NCI-H510A treated with DMSO at 0.1 percent for 48 hours (cell line): Measurements from ENCODE around the gene KIF20B.
A peak's percentile ranks its signal among the peaks of the same experiment; 100 is the strongest.
"Not testable (repeated sequence)": the region's sequence is repeated elsewhere in the genome, so short reads cannot be mapped to it uniquely, and the experiment has no call there.

Experiments used
- DNase-seq: peaks from one replicate; lab custom pipeline; 2025; lab: John Stamatoyannopoulos, UW

Gene KIF20B

GRCh38 chr10:89692416-89692815 lies 9.0 kb upstream of the KIF20B start:
- no peak for DNase-seq

GRCh38 chr10:89693176-89693575 lies 8.2 kb upstream of the KIF20B start:
- no peak for DNase-seq

GRCh38 chr10:89695307-89695706 lies 6.1 kb upstream of the KIF20B start:
- DNase-seq, result no peak

- DNase-seq, result no peak
Measured at GRCh38 chr10:89697946-89698345, 3.4 kb upstream of the KIF20B start.

- no peak for DNase-seq
Measured at GRCh38 chr10:89699581-89700064, 1.8 kb upstream of the KIF20B start.

GRCh38 chr10:89700923-89701241 lies 508 bp upstream of the KIF20B start:
- DNase-seq, result no peak

- DNase-seq, result peak; percentile 37
Measured at GRCh38 chr10:89702121-89702480, 711 bp downstream of the KIF20B start.

GRCh38 chr10:89705466-89705865 lies 4.1 kb downstream of the KIF20B start:
- no peak for DNase-seq

- DNase-seq, result no peak
Measured at GRCh38 chr10:89706011-89706410, 4.6 kb downstream of the KIF20B start.

GRCh38 chr10:89707372-89707771 lies 6.0 kb downstream of the KIF20B start:
- no peak for DNase-seq

- DNase-seq, result no peak
Measured at GRCh38 chr10:89710753-89711152, 9.4 kb downstream of the KIF20B start.

- no peak for DNase-seq
Measured at GRCh38 chr10:89734616-89735015, 33.2 kb downstream of the KIF20B start.

GRCh38 chr10:89738551-89739209 lies 37.3 kb downstream of the KIF20B start:
- no peak for DNase-seq

- DNase-seq, result no peak
Measured at GRCh38 chr10:89741126-89741762, 39.9 kb downstream of the KIF20B start.

- DNase-seq, result no peak
Measured at GRCh38 chr10:89744026-89744425, 42.6 kb downstream of the KIF20B start.

- DNase-seq, result no peak
Measured at GRCh38 chr10:89745903-89746302, 44.5 kb downstream of the KIF20B start.

- no peak for DNase-seq
Measured at GRCh38 chr10:89750441-89750840, 49.1 kb downstream of the KIF20B start.

GRCh38 chr10:89755374-89755773 lies 54.0 kb downstream of the KIF20B start:
- DNase-seq, result no peak

- DNase-seq, result no peak
Measured at GRCh38 chr10:89759531-89759930, 58.1 kb downstream of the KIF20B start.

GRCh38 chr10:89763671-89764070 lies 62.3 kb downstream of the KIF20B start:
- not testable (repeated sequence) for DNase-seq

- DNase-seq, result no peak
Measured at GRCh38 chr10:89771684-89772083, 70.3 kb downstream of the KIF20B start.

- no peak for DNase-seq
Measured at GRCh38 chr10:89773081-89773480, 71.7 kb downstream of the KIF20B start.

- DNase-seq, result no peak
Measured at GRCh38 chr10:89776665-89777064, 75.3 kb downstream of the KIF20B start.

GRCh38 chr10:89782470-89782869 lies 81.1 kb downstream of the KIF20B start:
- no peak for DNase-seq
